SK-N-MC (cell line): Measurements from ENCODE around the gene HERC5.

Source experiments
- DNase-seq: peaks from one replicate; pipeline ENCODE4 v3.0.0-alpha.2; 2011; ENCODE audit warnings: low read depth, low spot score
- H3K27ac ChIP-seq: fragments of 200-600 bp; sonication (generic); 2 replicates; pipeline ENCODE4 v1.5.1; 2016; ENCODE audit warnings: mixed run types
- H3K36me3 ChIP-seq: fragments of 200-600 bp; sonication (generic); 2 replicates; pipeline ENCODE4 v1.6.1; 2017; ENCODE audit warnings: antibody characterized with exemption, low read length, mixed read lengths; ENCODE audit not compliant: insufficient read depth
- H3K4me3 ChIP-seq: fragments of 200-600 bp; sonication (generic); 2 replicates; pipeline ENCODE4 v1.5.1; 2016
- H3K9ac ChIP-seq: fragments of 200-600 bp; sonication (generic); 2 replicates; pipeline ENCODE4 v1.8.0; 2017; ENCODE audit warnings: mixed run types, mixed read lengths; ENCODE audit not compliant: insufficient read length
- H3K9me3 ChIP-seq: fragments of 200-600 bp; sonication (generic); 2 replicates; pipeline ENCODE4 v1.6.1; 2017; ENCODE audit warnings: low read depth, mild to moderate bottlenecking, antibody characterized with exemption, low read length, moderate library complexity, mixed read lengths
- EZH2 ChIP-seq: fragments of 200-600 bp; sonication (generic); IDR thresholded peaks from one replicate; pipeline ENCODE4 v1.6.1; 2017; ENCODE audit warnings: antibody characterized with exemption
- FOXP2 ChIP-seq: optimal IDR thresholded peaks from 2 replicates; pipeline ENCODE3; 2011; ENCODE audit warnings: mild to moderate bottlenecking, moderate library complexity; ENCODE audit not compliant: insufficient read depth; ENCODE audit errors: extremely low read length, control extremely low read depth
- POLR2AphosphoS5 ChIP-seq: IDR thresholded peaks from 2 replicates; pipeline ENCODE4 v1.6.1; 2012; ENCODE audit warnings: mild to moderate bottlenecking, low read depth, low read length, borderline replicate concordance

HERC5 gene

DNA sequence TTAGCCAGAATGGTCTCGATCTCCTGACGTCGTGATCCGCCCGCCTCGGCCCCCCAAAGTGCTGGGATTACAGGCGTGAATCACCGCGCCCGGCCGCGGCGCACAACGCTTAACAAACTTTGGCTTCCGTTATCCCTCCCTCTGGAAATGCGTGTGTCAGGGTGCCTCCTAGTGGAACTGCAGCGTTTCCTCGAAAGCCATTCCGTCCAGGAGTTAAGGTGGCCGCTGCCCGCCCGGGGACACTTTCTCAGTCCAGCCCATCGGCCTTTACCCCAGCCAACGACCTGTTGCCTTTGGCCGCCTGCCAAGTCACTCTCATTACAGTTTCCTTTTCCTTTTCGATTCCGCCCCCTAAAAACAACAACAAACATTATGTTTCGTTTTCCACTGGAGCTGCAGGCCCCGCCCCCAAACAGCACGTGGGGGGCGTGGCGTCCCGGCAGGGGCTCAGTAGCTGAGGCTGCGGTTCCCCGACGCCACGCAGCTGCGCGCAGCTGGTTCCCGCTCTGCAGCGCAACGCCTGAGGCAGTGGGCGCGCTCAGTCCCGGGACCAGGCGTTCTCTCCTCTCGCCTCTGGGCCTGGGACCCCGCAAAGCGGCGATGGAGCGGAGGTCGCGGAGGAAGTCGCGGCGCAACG, at the start of gene HERC5:
Gene HERC5, plus strand, starts transcription at position 450 of the 637 bp plus-strand sequence. Its CDS starts 151 bp downstream, at position 601.
- peak; percentile 53 for DNase-seq
- H3K36me3 ChIP-seq: no peaks in the 10 kb centered on the region
- TF ChIP-seq POLR2AphosphoS5: peak; percentile 45
- TF ChIP-seq FOXP2: no peak
- no peak for TF ChIP-seq EZH2
- H3K27ac ChIP-seq: no peak within 1 kb of the TSS
- H3K9ac ChIP-seq: peak within 1 kb of the TSS; percentile 38
- peak within 1 kb of the TSS; percentile 83 for H3K4me3 ChIP-seq
- H3K9me3 ChIP-seq: no peaks in the 10 kb centered on the region

GRCh38 chr4:88409206-88409605, 47.7 kb upstream of the HERC5 start:
- Histone ChIP-seq H3K4me3 (no peak overlapping the region), H3K9me3 (no peaks in the 10 kb centered on the region), H3K9ac (no peak overlapping the region), H3K36me3 (no peaks in the 10 kb centered on the region), H3K27ac (no peak overlapping the region)
- no peak for DNase-seq
- no peak for TF ChIP-seq POLR2AphosphoS5
- no peak for TF ChIP-seq FOXP2
- TF ChIP-seq EZH2: no peak

GRCh38 chr4:88409789-88410188, 47.1 kb upstream of the HERC5 start:
- DNase-seq: no peak
- H3K9me3 ChIP-seq: no peaks in the 10 kb centered on the region
- TF ChIP-seq EZH2 (no peak), POLR2AphosphoS5 (no peak), FOXP2 (no peak)
- H3K9ac ChIP-seq: no peak overlapping the region
- H3K36me3 ChIP-seq: no peaks in the 10 kb centered on the region
- no peak overlapping the region for H3K27ac ChIP-seq
- H3K4me3 ChIP-seq: no peak overlapping the region

- no peak for DNase-seq
- no peak for TF ChIP-seq EZH2
- TF ChIP-seq POLR2AphosphoS5: no peak
- no peak for TF ChIP-seq FOXP2
- H3K36me3 ChIP-seq: no peaks in the 10 kb centered on the region
- no peak overlapping the region for H3K4me3 ChIP-seq
- no peak overlapping the region for H3K9ac ChIP-seq
- no peaks in the 10 kb centered on the region for H3K9me3 ChIP-seq
- H3K27ac ChIP-seq: no peak overlapping the region
These were observed 45.3 kb upstream of the HERC5 start for GRCh38 chr4:88411491-88412096.

DNA sequence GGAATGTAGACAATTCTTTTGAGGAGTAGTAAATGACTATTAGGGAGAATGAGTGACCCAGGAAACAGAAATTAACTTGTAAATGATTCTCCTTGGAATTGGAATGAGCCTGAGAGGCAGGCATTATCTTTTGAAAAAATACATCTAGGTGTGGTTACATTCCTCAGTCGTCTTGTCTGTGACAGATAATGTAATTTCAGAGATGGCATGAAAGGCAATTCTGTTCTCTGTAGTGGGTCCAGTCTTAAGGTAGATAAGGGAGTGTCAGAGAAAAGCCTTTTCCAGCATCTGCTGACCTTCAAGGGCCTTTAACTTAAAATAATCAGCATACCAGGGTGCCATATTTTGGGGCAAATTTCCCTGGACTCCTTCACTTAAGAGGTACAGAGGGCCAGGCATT, 43.1 kb upstream of the HERC5 start:
- TF ChIP-seq EZH2: no peak
- TF ChIP-seq POLR2AphosphoS5: no peak
- no peak for TF ChIP-seq FOXP2
- H3K27ac ChIP-seq: no peak overlapping the region
- no peak overlapping the region for H3K9ac ChIP-seq
- no peak for DNase-seq
- H3K4me3 ChIP-seq: no peak overlapping the region
- H3K36me3 ChIP-seq: no peaks in the 10 kb centered on the region
- H3K9me3 ChIP-seq: no peaks in the 10 kb centered on the region

DNA sequence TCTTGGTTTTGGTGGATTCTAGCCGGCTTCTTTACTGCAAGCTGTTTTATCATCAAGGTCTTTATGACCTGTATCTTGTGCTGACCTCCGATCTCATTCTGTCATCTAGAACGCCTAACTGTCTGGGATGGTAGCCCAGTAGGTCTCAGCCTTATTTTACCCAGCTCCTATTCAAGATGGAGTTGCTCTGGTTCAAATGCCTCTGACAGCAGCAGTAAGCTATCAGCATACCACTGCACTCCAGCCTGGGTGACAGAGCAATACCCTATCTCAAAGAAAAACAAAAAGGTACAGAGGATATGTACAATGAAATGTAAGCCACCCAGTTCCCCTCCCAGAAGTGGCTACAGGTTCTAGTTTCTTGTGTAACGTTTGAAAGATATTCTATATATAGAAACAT, 42.2 kb upstream of the HERC5 start:
- no peaks in the 10 kb centered on the region for H3K9me3 ChIP-seq
- no peak overlapping the region for H3K9ac ChIP-seq
- no peaks in the 10 kb centered on the region for H3K36me3 ChIP-seq
- no peak for DNase-seq
- H3K4me3 ChIP-seq: no peak overlapping the region
- TF ChIP-seq EZH2: no peak
- no peak for TF ChIP-seq POLR2AphosphoS5
- TF ChIP-seq FOXP2: no peak
- H3K27ac ChIP-seq: no peak overlapping the region

GRCh38 chr4:88415982-88416381, 40.9 kb upstream of the HERC5 start:
- Histone ChIP-seq H3K9ac (no peak overlapping the region), H3K27ac (no peak overlapping the region), H3K4me3 (no peak overlapping the region), H3K9me3 (no peaks in the 10 kb centered on the region), H3K36me3 (no peaks in the 10 kb centered on the region)
- TF ChIP-seq FOXP2: no peak
- TF ChIP-seq EZH2: no peak
- TF ChIP-seq POLR2AphosphoS5: no peak
- no peak for DNase-seq

GRCh38 chr4:88418411-88418810, 38.5 kb upstream of the HERC5 start:
- Histone ChIP-seq H3K4me3 (no peak overlapping the region), H3K27ac (no peak overlapping the region), H3K9ac (no peak overlapping the region), H3K36me3 (no peaks in the 10 kb centered on the region), H3K9me3 (no peaks in the 10 kb centered on the region)
- DNase-seq: no peak
- TF ChIP-seq EZH2: no peak
- TF ChIP-seq FOXP2: no peak
- TF ChIP-seq POLR2AphosphoS5: no peak

DNA sequence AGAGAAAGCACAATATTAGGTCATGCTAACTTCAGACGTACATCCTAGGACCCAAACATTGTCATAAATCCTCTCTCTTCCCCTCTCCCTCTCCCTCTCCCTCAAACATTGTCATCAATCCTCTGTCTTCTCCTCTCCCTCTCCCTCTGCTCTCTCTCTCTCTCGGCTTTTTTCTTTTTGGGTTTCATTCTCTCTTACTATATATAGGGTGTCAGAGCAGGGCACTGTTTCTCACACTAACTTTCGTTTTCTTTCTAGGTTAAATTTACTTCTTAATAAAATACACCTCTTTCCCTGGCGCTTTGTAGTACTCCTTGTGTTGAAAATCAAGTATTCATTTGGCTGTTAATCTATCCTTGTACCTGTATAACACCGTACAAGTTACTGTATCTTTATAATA, 37.0 kb upstream of the HERC5 start:
- Histone ChIP-seq H3K27ac (no peak overlapping the region), H3K36me3 (no peaks in the 10 kb centered on the region), H3K9ac (no peak overlapping the region), H3K9me3 (no peaks in the 10 kb centered on the region), H3K4me3 (no peak overlapping the region)
- TF ChIP-seq FOXP2: no peak
- TF ChIP-seq EZH2: no peak
- no peak for TF ChIP-seq POLR2AphosphoS5
- no peak for DNase-seq
